D721Med (cell line): Measurements from ENCODE around the gene DOCK6.

ENCODE experiments used
- DNase-seq: peaks from one replicate; pipeline ENCODE4 v3.0.0; 2011; ENCODE audit warnings: low spot score; ENCODE audit not compliant: insufficient read length
- FAIRE-seq: peaks from 2 replicates; lab custom pipeline; 2011; peaks lifted over from hg19 to GRCh38; lab: Jason Lieb, UNC
- TF ChIP-seq, protein P1 (sequence below): IDR thresholded peaks from 2 replicates; pipeline ENCODE4 v1.5.1; 2012; ENCODE audit warnings: mild to moderate bottlenecking, control low read depth; ENCODE audit not compliant: insufficient read depth; ENCODE audit errors: missing control alignments

Gene DOCK6

DNA sequence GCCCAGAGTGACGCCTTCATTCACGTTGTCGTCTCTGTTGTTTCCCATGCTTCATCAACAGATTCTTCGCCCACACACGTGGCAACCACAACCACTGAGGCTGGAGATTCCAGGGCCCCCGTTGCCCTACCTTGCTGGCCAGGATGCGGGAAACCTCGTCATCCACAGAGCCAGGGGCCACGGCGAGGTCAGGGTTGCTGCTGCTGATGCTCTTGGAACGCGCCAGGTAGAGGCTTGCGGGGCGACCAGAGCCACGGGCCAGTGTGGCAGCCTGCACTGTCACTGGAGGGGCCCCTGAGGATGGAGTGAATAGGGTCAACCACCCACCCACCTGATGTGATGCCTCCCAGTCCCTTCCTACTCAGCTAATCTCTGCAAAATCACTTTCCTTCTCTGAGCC lies 29.3 kb downstream of the DOCK6 start:
- no peak for FAIRE-seq
- TF ChIP-seq, protein P1, sequence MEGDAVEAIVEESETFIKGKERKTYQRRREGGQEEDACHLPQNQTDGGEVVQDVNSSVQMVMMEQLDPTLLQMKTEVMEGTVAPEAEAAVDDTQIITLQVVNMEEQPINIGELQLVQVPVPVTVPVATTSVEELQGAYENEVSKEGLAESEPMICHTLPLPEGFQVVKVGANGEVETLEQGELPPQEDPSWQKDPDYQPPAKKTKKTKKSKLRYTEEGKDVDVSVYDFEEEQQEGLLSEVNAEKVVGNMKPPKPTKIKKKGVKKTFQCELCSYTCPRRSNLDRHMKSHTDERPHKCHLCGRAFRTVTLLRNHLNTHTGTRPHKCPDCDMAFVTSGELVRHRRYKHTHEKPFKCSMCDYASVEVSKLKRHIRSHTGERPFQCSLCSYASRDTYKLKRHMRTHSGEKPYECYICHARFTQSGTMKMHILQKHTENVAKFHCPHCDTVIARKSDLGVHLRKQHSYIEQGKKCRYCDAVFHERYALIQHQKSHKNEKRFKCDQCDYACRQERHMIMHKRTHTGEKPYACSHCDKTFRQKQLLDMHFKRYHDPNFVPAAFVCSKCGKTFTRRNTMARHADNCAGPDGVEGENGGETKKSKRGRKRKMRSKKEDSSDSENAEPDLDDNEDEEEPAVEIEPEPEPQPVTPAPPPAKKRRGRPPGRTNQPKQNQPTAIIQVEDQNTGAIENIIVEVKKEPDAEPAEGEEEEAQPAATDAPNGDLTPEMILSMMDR = no peak
- DNase-seq = no peak

DNA sequence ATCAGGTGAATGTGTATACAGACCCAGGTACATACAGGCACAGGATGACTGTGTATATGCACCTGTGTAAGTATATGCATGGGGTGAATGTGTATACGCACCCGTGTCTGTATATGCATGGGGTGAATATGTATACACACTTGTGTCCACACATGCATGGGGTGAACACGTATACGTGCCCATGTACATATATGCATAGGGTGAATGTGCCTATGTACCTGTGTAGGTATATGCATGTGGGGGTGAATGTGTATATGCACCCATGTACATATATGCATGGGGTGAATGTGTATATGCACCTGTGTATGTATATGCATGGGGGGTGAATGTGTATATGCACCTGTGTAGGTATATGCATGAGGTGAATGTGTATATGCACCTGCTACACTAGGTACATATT lies 29.8 kb downstream of the DOCK6 start:
- FAIRE-seq (no peak), DNase-seq (no peak)
- TF ChIP-seq, protein P1 = no peak

DNA sequence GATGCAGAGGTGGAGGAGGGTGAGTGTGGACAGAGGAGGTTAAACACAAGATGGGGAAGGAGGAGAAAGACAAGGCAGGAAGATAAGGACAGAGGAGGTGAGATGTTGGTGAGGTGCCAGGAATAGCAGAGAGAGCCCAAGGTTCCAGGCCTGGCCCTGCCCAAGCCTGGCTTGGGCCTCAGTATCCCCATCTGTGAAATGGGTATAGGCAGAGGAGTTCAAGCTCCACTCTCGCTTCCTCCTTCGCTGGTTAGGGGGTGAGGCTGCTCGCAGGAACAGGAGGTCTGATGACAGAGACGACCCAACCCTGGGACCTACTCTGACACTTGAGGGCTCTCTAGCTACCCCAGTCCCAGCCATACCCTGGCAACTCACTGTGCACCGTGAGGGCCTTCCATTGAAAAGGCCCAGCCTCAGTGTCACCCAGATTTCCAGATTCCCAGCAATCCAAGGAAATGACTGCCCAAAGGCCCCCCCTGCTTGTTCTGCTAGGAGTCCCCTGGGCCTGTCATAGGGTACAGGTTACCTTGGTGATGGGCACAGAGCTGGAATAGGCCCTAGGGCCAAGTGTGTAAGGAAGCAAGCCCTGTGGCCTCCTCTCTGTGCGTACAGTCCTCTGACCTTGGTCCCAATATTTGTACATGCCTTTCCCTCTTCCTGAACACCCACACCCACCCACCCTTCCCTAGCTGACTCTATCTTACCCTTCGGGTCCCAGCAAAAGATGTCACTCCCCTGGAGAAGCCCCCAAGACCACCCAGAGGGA lies 31.5 kb downstream of the DOCK6 start:
- TF ChIP-seq, protein P1 = no peak
- no peak for FAIRE-seq
- no peak for DNase-seq

DNA sequence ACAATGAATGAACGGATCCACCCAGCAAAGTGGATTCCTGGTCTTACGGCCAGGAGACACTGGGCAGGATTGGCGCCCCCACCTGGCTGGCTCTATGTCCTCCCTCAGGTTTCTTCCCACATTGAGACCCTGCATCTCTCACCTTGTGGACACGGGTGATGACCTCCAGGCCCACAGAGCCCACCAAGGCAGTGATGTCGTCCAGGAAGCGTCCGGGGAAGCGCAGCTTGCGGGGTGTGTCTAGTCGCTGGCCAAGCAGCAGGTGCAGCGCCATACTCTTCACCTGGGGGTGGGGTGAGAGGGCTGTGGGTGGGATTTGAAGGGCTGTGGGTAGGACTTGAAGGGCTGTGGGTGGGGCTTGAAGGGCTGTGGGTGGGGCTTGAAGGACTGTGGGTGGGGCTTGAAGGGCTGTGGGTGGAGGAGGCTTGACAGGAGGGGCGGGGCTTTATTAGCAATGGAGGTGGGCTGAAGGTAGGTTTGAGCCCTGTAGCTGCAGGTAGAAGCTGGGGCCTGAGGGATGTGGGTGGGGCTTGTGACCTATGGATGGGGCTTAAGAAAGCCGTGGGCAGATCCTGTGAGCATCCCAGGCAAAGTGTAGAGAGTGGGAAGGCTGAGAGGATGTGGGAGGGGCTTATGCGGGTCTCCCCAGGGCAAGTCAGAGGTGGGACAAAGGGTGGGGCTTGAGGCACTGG lies 35.0 kb downstream of the DOCK6 start:
- TF ChIP-seq, protein P1 = no peak
- DNase-seq (no peak), FAIRE-seq (no peak)

DNA sequence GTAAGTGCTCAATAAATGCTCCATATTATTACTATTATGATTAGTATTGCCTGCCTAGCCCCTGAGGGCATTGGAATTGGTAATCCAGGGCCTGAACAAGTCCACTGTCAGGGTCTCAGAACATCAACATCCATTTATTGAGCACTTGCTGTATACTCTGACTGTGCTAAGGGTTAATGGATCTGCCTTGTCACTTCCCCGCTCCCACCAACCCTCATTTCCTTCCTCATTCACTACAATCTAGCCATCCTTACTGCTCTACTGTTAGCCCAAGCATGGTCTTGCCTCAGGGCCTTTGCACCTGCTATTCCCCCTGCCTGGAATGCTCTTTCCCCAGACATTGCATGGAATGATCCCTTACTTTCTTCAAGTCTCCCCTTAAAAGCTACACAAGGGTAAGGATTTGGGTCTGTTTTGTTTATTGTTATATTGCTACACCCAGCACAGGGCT lies 35.6 kb downstream of the DOCK6 start:
- FAIRE-seq (no peak), DNase-seq (no peak)
- TF ChIP-seq, protein P1 = no peak

DNA sequence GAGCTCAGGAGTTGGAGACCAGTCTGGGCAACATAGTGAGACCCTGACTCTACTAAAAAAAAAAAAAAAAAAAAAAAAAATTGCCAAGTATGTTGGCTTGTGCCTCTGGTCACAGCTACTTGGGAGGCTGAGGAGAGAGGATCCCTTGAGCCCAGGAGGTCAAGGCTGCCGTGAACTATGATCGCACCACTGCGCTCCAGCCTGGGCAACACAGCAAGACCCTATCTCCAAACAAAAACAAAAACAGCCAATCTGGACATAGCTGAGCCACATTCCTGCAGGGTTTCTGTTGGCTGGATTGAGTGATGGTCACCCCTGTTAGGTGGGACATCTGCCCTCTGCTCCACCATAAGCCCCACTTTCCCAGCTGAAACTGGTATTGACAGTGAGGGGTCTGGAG lies 36.5 kb downstream of the DOCK6 start:
- DNase-seq = no peak
- FAIRE-seq = no peak
- TF ChIP-seq, protein P1 = no peak

DNA sequence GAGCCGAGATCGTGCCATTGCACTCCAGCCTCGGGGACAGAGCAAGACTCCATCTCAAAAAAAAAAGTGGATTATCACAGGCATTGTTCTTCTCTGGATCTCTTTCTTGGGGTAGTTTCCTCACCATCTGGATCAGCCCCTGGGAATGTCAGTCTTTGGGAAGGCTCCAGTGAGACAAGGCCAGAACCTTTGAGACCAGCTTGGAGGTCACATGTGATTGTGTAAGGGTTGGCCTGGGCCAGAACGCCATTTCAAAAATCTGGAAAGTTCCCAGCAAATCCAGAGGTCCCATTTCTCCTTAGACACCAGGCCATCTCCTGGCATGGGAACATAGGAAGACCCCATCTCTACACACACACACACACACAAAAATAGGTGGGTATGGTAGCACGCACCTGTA lies 37.2 kb downstream of the DOCK6 start:
- TF ChIP-seq, protein P1 = no peak
- FAIRE-seq = no peak

More for the DNA sequence above, 37.2 kb downstream of the DOCK6 start:
- no peak for DNase-seq
